DMS153 treated with DMSO at 0.1 percent for 48 hours (cell line): ENCODE data around the gene LAMTOR4.

ENCODE experiments used
- DNase-seq: peaks from one replicate; lab custom pipeline; 2025; ENCODE audit not compliant: unreplicated experiment; lab: John Stamatoyannopoulos, UW

Gene LAMTOR4

DNA sequence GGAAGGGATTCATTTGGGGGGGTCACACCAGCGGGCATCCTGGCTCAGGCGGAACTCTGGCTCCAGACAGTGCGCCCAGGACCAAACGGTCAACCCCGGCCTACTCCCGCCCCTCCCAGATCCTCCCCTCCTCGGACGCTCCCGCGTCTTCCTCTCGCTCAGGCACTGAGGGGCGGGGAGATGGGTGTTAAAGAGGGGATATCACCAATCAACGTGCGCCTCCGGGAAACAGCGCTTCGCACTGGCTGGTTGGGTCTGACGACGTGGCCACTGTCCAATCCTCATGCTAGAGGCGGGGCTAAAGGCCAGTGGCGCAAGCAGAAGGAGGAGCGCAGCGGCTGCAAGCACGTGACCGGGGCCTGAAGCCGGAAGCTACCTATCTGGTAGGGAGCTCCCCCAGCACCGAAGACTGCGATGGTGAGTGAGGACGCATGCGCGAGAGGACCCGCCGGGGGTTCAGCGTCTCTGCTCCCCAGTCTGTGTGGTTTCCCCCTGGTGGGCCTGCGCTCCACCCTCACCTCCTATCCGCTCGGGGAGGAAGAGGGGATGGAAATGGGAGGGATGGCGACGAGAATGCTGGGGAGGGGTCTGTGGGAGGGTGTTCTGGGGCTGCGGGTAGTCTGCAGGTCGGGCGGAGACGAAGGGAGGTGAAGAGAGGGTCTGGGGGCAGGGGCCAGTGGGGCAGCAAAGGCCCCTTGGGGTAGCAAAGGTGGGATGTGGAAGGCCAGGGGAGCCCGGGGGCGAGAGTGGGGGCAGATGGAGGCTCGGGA, at the start of gene LAMTOR4:
Gene LAMTOR4, plus strand, starts transcription at position 360 of the 770 bp plus-strand sequence. Its CDS starts 55 bp downstream, at position 415.
- peak; percentile 98 for DNase-seq

- DNase-seq = no peak
These were observed 49.3 kb upstream of the LAMTOR4 start for GRCh38 chr7:100099452-100099851.

GRCh38 chr7:100100420-100101015, 48.2 kb upstream of the LAMTOR4 start:
- peak; percentile 79 for DNase-seq

GRCh38 chr7:100101016-100101862, 47.5 kb upstream of the LAMTOR4 start, which contains the start of the genes AP4M1 and MCM7:
TSS of gene AP4M1 (plus strand) at chr7:100101643. CDS start at chr7:100101715, 72 bp downstream.
TSS of gene MCM7 (minus strand) at chr7:100101397. CDS start at chr7:100101294, 103 bp downstream.
- DNase-seq = peak; percentile 95

DNA sequence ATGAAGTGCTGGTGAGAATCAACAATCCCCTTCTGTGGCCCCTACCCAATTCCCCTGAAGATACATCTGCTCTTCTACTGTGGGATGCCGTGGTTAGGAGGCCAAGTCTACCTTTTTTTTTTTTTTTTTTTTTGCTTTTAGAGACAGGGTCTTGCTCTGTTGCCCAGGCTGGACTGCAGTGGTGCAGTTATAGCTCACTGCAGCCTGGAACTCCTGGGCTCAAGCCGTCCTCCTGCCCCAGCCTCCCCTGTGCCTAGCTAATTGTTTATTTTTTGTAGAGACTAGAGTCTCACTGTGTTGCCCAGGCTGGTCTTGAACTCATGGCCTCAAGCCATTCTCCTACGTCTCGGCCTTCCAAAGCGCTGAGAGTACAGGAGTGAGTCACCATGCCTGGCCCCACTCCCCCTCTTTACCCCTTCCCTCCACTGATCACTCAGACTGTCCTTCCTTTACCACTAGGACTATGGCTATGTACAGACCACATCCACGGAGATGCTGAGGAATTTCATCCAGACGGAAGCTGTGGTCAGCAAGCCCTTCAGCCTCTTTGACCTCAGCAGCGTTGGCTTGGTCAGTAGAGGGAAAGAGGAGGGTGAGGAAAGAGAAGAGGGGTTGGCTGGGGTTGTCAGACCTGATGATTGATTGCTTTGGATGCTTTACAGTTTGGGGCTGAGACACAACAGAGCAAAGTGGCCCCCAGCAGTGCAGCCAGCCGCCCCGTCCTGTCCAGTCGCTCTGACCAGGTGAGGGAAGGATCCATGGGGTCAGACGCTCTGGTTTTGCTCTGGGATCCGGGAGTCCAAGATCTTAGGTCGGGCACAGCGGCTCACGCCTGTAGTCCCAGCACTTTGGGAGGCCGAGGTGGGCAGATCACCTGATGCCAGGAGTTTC, 45.5 kb upstream of the LAMTOR4 start:
- DNase-seq = no peak

DNA sequence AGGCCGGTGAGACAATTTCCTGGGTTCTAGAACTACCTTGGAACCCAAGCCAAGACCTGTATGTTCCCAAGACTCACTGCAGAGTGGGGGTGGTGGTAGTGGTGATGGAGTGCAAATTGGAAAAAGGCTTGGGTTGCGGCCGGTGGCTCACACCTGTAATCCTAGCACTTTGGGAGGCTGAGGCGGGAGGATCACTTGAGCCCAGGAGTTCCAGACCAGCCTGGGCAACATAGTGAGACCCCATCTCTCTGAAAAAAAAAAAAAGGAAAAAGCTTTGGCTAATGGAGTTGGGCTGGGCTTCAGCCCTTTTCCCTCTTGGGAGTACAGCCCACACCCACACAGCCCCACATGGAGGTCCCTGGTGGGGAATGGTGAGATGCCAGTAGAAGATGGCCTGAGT, 43.2 kb upstream of the LAMTOR4 start:
- DNase-seq = no peak

- DNase-seq = no peak
These were observed 42.1 kb upstream of the LAMTOR4 start for GRCh38 chr7:100106633-100107032.

DNA sequence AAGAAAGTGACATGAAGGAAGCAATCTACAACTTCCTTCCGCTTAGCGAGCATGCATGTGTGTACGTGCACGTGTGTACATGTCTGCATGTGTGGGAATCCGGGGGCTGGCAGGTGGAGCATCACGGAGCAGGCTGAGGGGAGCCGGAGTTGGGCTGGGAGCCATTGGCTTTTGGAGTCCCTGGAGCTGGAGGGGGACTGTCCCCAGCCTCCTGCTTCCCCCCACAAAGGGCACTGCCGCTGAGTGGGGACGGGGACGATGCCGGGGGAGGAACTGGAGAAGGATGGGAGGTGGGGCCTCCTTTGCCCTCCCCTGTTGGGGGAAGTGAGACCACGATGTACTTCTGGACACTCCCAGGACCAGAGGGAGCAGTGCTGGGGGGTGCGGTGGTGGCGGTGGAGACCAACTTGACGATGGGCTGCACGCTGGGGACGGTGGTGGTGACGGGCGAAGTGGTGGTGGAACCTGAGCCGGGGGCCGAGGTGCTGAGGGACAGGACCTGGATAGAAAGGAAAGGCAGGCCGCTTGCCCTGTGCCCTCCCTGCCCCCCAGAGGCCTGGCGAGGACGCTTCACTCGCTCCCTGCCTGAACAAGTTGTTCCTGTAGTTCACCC, 41.5 kb upstream of the LAMTOR4 start:
- no peak for DNase-seq

- DNase-seq = no peak
These were observed 40.8 kb upstream of the LAMTOR4 start for GRCh38 chr7:100107890-100108289.

DNA sequence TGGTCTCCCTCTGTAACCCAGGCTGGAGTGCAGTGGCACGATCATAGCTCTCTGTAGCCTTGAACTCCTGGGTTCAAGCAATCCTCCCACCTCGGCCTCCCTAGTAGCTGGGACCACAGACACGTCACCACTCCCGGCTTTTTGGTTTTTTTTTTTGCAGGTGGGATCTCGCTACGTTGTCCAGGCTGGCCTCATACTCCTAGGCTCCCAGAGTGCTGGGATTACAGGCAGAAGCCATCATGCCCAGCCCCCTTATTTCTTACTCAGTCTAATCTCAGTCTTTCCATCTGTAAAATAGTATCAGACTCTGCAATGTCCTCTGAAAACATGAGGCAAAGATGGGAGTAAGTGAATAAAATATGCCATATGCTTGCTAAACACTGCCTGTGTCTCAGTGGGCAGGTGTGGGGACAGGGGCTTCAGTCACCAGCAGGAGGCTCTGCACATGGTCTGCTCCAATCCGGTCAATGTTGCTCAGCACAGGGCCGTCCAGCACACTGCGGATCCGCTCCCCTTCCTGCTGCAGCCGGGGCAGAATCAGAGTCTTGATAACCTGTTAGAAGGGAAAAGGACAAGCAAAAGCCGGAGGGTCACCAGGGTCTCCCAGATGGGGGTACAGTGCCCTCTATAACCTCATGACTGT, 39.1 kb upstream of the LAMTOR4 start:
- no peak for DNase-seq

DNA sequence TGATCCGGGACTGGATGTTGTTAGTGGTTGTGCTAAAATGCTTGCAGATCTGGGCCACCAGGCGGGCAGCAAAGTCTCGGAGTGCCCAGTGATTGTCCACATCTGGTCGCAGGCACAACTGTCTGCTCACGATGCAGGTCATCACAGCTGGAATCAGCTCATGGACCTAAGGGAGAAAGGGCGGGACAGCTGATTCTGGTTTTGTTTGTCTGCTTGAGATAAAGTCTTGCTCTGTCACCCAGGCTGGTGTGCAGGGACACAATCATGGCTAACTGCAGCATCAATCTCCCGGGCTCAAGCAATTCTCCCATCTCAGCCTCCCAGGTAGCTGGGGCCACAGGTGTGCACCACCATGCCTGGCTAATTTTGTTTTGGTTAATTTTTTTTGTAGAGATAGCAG, 37.6 kb upstream of the LAMTOR4 start:
- no peak for DNase-seq

DNA sequence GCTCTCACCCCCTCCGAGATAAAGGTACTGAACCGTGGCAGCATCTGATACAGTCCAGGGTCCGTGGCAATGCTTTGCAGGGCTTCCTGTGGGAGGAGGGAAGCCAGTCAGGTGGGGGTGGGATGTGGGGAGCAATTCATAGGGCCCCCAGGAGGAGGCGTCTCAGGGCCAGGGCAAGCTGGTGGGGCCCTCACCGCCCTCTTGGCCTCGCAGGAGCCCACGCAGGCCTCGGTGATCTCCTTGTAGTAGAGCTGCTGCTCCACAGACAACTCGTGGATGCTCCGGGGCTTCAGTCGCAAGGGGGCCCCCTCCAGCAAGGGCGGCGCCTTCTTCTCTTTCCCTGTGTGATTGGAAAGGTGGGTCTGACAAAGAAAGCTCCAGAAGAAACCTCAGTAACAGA, 36.8 kb upstream of the LAMTOR4 start:
- no peak for DNase-seq

DNA sequence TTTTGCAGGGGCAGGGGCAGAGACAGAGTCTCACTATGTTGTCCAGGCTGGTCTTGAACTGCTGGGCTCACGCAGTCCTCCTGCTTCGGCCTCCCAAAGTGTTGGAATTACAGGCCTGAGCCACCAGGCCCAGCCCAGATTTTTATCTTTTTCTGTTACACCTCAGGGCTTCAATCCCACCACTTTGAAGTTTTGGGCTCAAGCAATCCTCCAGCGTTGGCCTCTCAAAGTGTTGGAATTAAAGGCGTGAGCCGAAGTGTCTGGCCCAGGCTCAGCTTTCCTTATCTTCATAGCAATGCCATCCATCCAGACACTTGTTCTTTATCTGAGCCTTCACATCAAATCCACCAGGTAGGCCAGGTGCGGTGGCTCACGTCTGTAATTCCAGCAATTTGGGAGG, 33.7 kb upstream of the LAMTOR4 start:
- DNase-seq = no peak

- no peak for DNase-seq
These were observed 30.2 kb upstream of the LAMTOR4 start for GRCh38 chr7:100118388-100119071.

DNA sequence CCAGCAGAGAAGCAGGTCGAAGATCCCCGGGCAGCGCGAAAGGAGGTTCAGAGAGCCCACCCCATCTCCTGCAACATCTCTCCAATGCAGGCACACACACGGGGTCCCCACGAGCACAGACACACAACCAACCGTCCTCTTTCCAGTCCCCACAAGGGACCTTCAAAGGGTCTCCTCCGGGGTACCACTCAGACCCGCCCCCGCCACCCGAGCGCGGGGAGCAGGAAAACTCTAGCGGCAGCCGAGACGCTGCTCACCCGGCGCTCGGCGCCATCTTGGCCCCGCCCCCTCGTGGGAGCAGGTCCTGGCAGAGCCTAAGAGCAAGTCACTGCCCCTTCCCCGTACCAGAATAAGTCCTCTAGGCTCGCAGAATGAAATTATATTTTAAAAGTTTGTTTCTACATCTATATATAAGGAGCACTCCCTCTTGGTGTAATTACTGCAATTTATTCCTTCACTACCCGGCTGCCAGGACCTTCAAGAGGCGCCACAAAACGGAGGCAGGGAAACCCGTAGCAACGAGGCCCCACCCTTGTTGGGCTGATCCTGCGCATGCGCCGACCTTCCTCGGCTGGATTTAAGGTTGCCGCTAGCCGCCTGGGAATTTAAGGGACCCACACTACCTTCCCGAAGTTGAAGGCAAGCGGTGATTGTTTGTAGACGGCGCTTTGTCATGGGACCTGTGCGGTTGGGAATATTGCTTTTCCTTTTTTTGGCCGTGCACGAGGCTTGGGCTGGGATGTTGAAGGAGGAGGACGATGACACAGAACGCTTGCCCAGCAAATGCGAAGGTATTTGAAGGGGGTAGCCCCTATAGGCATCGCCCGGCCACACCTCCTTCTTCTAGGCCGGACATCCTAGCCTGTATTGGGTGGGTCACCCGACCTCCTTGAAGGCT, 29.4 kb upstream of the LAMTOR4 start, which contains the start of the genes CNPY4 and TAF6:
Gene CNPY4, plus strand, starts transcription at position 563 of the 898 bp plus-strand sequence. Its CDS starts 111 bp downstream, at position 674.
Gene TAF6, minus strand, starts transcription at position 287 of the 898 bp plus-strand sequence. CDS start 5,149 bp downstream, outside the sequence.
- DNase-seq = peak; percentile 93

DNA sequence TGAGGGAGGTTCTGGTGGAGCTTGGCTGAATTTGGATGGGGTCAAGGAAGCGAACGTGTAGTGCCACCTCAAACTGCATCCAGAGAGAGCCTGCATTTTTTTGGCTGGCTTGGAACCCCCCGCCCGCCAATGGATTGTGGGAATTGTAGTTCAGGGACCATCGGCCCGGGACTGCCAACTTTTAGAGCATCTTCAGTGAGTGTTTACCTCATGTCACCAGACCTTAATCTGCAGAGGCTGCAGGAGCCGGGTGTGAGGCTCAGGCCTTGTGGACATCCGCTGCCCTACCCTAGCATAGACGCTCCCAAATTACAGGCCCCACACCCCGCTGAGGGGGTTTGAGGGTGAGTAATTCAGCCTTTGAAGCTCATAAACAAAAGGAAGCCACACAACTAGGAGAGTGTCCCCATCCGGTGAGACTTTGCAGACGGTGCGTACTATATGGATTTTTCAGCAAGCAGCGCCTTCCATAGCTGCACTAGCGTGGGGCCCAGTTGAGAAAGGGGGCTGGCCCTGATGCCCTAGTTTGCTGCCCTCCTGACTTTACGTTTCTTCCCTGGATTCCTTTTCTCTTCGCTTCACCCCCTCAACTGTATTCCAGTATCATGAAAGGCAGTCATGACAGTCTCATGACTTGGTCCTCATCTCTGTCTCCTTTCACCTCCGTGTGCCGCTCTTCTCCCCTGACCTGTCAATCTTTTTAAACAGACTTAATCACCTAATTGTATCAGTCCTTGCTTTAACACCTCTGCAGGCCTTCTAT, 28.6 kb upstream of the LAMTOR4 start:
- DNase-seq = peak; percentile 31

- no peak for DNase-seq
These were observed 28.0 kb upstream of the LAMTOR4 start for GRCh38 chr7:100120733-100121036.
